Heart right ventricle (tissue), 16 donors: Measurements from ENCODE around the gene MAP3K7CL. TPM values are rescaled to one million over a fixed set of nuclear protein-coding genes. Genes with fewer than 3 reads are reported as not detected.
"Not testable (repeated sequence)": the region's sequence is repeated elsewhere in the genome, so short reads cannot be mapped to it uniquely, and the experiment has no call there.

Experiments used
- ATAC-seq, 8 donors: fragments of 200-7000 bp; cut with Tn5 transposase; one replicate each; pipeline ENCODE4 v1.9.1; 2020; ENCODE audit warnings: mild to moderate bottlenecking in 8 of 8, moderate library complexity in 8 of 8, moderate number of reproducible peaks in 1 of 8
- DNase-seq, 2 donors: peaks; one replicate each; pipeline ENCODE4 v3.0.0-alpha.2; 2020
- H3K27ac ChIP-seq, 10 donors: fragments of 200-600 bp; sonication (generic) in 2 of 10; one replicate each; pipeline versions ENCODE4 v1.5.0 to v1.8.0; 2020 to 2022; ENCODE audit warnings: mild to moderate bottlenecking in 3 of 10
- H3K27me3 ChIP-seq, 7 donors: fragments of 200-600 bp; one replicate each; pipeline ENCODE4 v1.8.0; 2021 to 2022; ENCODE audit warnings: mild to moderate bottlenecking in 2 of 7
- H3K36me3 ChIP-seq, 9 donors: fragments of 200-600 bp; sonication (generic) in 1 of 9; one replicate each; pipeline versions ENCODE4 v1.5.0 to v1.8.0; 2020 to 2022; ENCODE audit warnings: mild to moderate bottlenecking in 2 of 9
- H3K4me1 ChIP-seq, 9 donors: fragments of 200-600 bp; sonication (generic) in 1 of 9; one replicate each; pipeline versions ENCODE4 v1.5.0 to v1.8.0; 2020 to 2022; ENCODE audit warnings: mild to moderate bottlenecking in 4 of 9
- H3K4me3 ChIP-seq, 10 donors: fragments of 200-600 bp; sonication (generic) in 2 of 10; one replicate each; pipeline versions ENCODE4 v1.5.0 to v1.8.0; 2020 to 2022; ENCODE audit warnings: mild to moderate bottlenecking in 7 of 10, moderate library complexity in 2 of 10
- H3K9me3 ChIP-seq, 11 donors: fragments of 200-600 bp in 10 of 11; sonication (generic) in 2 of 11; one replicate each; pipeline versions ENCODE4 v1.5.0 to v1.8.0; 2013 to 2022; ENCODE audit warnings: mild to moderate bottlenecking in 2 of 11, control low read depth in 1 of 11, moderate library complexity in 1 of 11
- CTCF ChIP-seq, 9 donors: fragments of 200-600 bp; sonication (generic) in 2 of 9; IDR thresholded peaks; one replicate each; pipeline versions ENCODE4 v1.5.0 to v1.8.0; 2021 to 2022; ENCODE audit warnings: antibody characterized with exemption in 9 of 9, mild to moderate bottlenecking in 5 of 9, moderate library complexity in 1 of 9
- whole genome bisulfite sequencing, 2 donors: extraction: QIAGEN DNeasy Blood & Tissue Kit; methylation state at CpG; one replicate each; pipeline ENCODE4 v1.1.7; 2013; ENCODE audit warnings: inconsistent platforms in 1 of 2; 5-methylcytosine and 5-hydroxymethylcytosine counted together
- intact Hi-C, 10 donors: fragments of 100-400 bp; cut with DNase I; formaldehyde crosslinking; loops; one replicate each; pipeline versions ENCODE4 v1.11.1 to v1.14.2; 2022
- polyA plus RNA-seq, 2 donors: library from polyadenylated mRNA; stranded (reverse); fragments of 200-250 nt; gene quantifications; one replicate each; pipeline ENCODE4 v1.2.3, GENCODE V29; 2013
- total RNA-seq, 10 donors: library from RNA; stranded (reverse); fragmentation: NEBNext Ultra II Directional in 3 of 10; extraction: Animal tissue kit (Norgen Biotek cat#: 25700) in 3 of 10; gene quantifications; one replicate each; pipeline versions ENCODE4 v1.2.1 to v1.2.4, GENCODE V29; 2021 to 2023
- donor health status: Arrhythmogenic right ventricular cardiomyopathy.
- donor health status: ischemic (EF 13 %, LVEDD 7.1; RV severe dilation, severe dysfunction).
- donor health status: healthy with polysubstance abuse.
- donor health status: DM: no; HTN: yes; CAD: no.
- donor health status: DM: no; HTN: no; CAD: no.
- donor health status: ischemic (EF 25% LVEDD 6.9; RV normal size, moderate dysfunction).
- donor health status: ischemic (EF 25% LVEDD 5.7; RV mildly dilated, moderate dysfunction).
- donor health status: healthy.
- donor health status: DM: yes; HTN: yes; CAD: no.
- donor health status: Ischemic cardiomyopathy.
- donor health status: ischemic (EF 35%, LVEDD 5.7; RV mildly dilated, moderate dysfunction).
- donor health status: nonischemic (EF 11% LVEDD 7.7; RV severe dilation, severe dysfunction).
- donor health status: DM: yes; HTN: yes; CAD: no.
- donor health status: PGD.
- donor health status: ischemic (EF 29% LVEDD 5.4; RV normal size, mild dysfunction).
- donor health status: nonischemic (EF 23%, LVEDD 6.1; RV moderate dilation, normal function).

Gene MAP3K7CL
- total and polyA plus RNA-seq, 12 donors, result 0.64 to 62.1 (median 3.6) TPM

- Histone ChIP-seq H3K36me3 (peaks cover 0 to 12% (median 0%) of the 10 kb centered on the region in 9 donors), H3K4me3 (no peak overlapping the region), H3K4me1 (peaks cover 0 to 51% (median 17%) of the 10 kb centered on the region in 9 donors), H3K27me3 (no peaks in the 10 kb centered on the region), H3K9me3 (no peaks in the 10 kb centered on the region), H3K27ac (no peak overlapping the region)
- TF ChIP-seq CTCF (IDR thresholded peaks at IDR 0.05), result no peak
- DNase-seq (no peak), ATAC-seq (no peak)
- intact Hi-C loops, result loop anchor here in 7 of 10 donors (5.0 to 10.0 kb wide), 5 partner anchors 65 to 212 kb away; no protein-coding TSS in a partner anchor
- WGBS, 2 donors, result 95 to 96% methylated on average over 4 of the region's 4 CpGs
These were observed 29.4 kb downstream of the MAP3K7CL start for GRCh38 chr21:29159842-29160241.

- not testable (repeated sequence) for H3K9me3 ChIP-seq, H3K27me3 ChIP-seq, H3K4me3 ChIP-seq
- DNase-seq (peak; percentile 26 to 34), ATAC-seq (peak; percentile 41 to 85 (median 74))
- Histone ChIP-seq H3K4me1 (peaks cover 0 to 51% (median 17%) of the 10 kb centered on the region in 9 donors), H3K27ac (peak overlapping the region in 9 of 10 donors; percentile 44 to 84 (median 67)), H3K36me3 (peaks cover 0 to 12% (median 0%) of the 10 kb centered on the region in 9 donors)
- intact Hi-C loops, result loop anchor here in 6 of 10 donors (2.0 to 10.0 kb wide), 5 partner anchors 68 to 209 kb away; no protein-coding TSS in a partner anchor
- WGBS, 2 donors, result 41 to 53% methylated on average over 9 of the region's 9 CpGs
These were observed 32.4 kb downstream of the MAP3K7CL start for GRCh38 chr21:29162825-29163224.

- WGBS, 2 donors, result 81 to 83% methylated on average over 9 of the region's 9 CpGs
These were observed 33.1 kb downstream of the MAP3K7CL start for GRCh38 chr21:29163341-29164115.

GRCh38 chr21:29164323-29164942, 34.0 kb downstream of the MAP3K7CL start:
- H3K4me3 ChIP-seq, result no peak overlapping the region
- peaks cover 0 to 12% (median 0%) of the 10 kb centered on the region in 9 donors for H3K36me3 ChIP-seq
- H3K4me1 ChIP-seq, result peaks cover 0 to 58% (median 17%) of the 10 kb centered on the region in 9 donors
- peak; percentile 29 to 85 (median 69) for TF ChIP-seq CTCF (IDR thresholded peaks at IDR 0.05)
- ATAC-seq, result peak in 7 of 8 donors; percentile 73 to 86 (median 82)
- DNase-seq, result no peak
- 28 to 31% methylated on average over 8 of the region's 8 CpGs for WGBS, 2 donors
- peak overlapping the region in 7 of 10 donors; percentile 2 to 84 (median 46) for H3K27ac ChIP-seq
- H3K9me3 ChIP-seq, result no peaks in the 10 kb centered on the region
- intact Hi-C loops, result loop anchor here in 7 of 10 donors (1.0 to 10.0 kb wide), 5 partner anchors 70 to 208 kb away; no protein-coding TSS in a partner anchor
- H3K27me3 ChIP-seq, result no peaks in the 10 kb centered on the region

More at GRCh38 chr21:29163341-29164115, 33.1 kb downstream of the MAP3K7CL start:
- no peak overlapping the region for H3K4me3 ChIP-seq
- no peaks in the 10 kb centered on the region for H3K27me3 ChIP-seq
- intact Hi-C loops, result loop anchor here in 7 of 10 donors (1.0 to 10.0 kb wide), 6 partner anchors 69 to 209 kb away; no protein-coding TSS in a partner anchor
- DNase-seq, result peak in 1 of 2 donors; percentile 38
- ATAC-seq, result peak; percentile 24 to 77 (median 58)
- H3K27ac ChIP-seq, result peak overlapping the region in 9 of 10 donors; percentile 44 to 84 (median 67)
- H3K36me3 ChIP-seq, result peaks cover 0 to 12% (median 0%) of the 10 kb centered on the region in 9 donors
- no peak for TF ChIP-seq CTCF (IDR thresholded peaks at IDR 0.05)
- no peaks in the 10 kb centered on the region for H3K9me3 ChIP-seq
- peaks cover 0 to 50% (median 17%) of the 10 kb centered on the region in 9 donors for H3K4me1 ChIP-seq
